PC-3 (cell line): ENCODE data around the gene LTB.

Experiments
- EZH2 ChIP-seq: fragments of 300-600 bp; sonication (generic); IDR thresholded peaks from one replicate; pipeline ENCODE4 v1.6.1; 2017; ENCODE audit warnings: antibody characterized with exemption, mild to moderate bottlenecking, low read length; ENCODE audit not compliant: unreplicated experiment
- TF ChIP-seq, protein P1 (sequence below): fragments of 300-600 bp; sonication (generic); conservative IDR thresholded peaks from 2 replicates; pipeline ENCODE4 v1.5.1; 2017; ENCODE audit warnings: antibody characterized with exemption, low read depth, mild to moderate bottlenecking, low read length

- TF ChIP-seq, protein P1, sequence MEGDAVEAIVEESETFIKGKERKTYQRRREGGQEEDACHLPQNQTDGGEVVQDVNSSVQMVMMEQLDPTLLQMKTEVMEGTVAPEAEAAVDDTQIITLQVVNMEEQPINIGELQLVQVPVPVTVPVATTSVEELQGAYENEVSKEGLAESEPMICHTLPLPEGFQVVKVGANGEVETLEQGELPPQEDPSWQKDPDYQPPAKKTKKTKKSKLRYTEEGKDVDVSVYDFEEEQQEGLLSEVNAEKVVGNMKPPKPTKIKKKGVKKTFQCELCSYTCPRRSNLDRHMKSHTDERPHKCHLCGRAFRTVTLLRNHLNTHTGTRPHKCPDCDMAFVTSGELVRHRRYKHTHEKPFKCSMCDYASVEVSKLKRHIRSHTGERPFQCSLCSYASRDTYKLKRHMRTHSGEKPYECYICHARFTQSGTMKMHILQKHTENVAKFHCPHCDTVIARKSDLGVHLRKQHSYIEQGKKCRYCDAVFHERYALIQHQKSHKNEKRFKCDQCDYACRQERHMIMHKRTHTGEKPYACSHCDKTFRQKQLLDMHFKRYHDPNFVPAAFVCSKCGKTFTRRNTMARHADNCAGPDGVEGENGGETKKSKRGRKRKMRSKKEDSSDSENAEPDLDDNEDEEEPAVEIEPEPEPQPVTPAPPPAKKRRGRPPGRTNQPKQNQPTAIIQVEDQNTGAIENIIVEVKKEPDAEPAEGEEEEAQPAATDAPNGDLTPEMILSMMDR, result no peak
- no peak for TF ChIP-seq EZH2
These were observed 51.1 kb downstream of the LTB start for GRCh38 chr6:31531162-31531561.
